Activated CD4-positive, CD25-positive, alpha-beta regulatory T cell treated with anti-CD3 and anti-CD28 coated beads, Interleukin-2, amount 50 U/mL, for 24 hours (primary cell): ENCODE measurements around the gene GAL.

Experiments used
- ATAC-seq, 2 donors: fragments of 150-1000 bp; cut with Tn5 transposase; one replicate each; pipeline ENCODE4 v1.10.0; 2021; ENCODE audit warnings: mild to moderate bottlenecking in 1 of 2, moderate library complexity in 1 of 2

The GAL gene

GRCh38 chr11:68659158-68659921 is 25.0 kb upstream of the GAL start:
- no peak for ATAC-seq

- ATAC-seq: no peak
Observed at GRCh38 chr11:68660066-68660810, 24.1 kb upstream of the GAL start.

GRCh38 chr11:68661014-68661413 is 23.3 kb upstream of the GAL start:
- ATAC-seq: no peak

GRCh38 chr11:68661697-68662603 is 22.4 kb upstream of the GAL start:
- ATAC-seq: no peak

GRCh38 chr11:68663482-68664010 is 20.8 kb upstream of the GAL start:
- ATAC-seq: no peak

- no peak for ATAC-seq
Observed at GRCh38 chr11:68664141-68664540, 20.2 kb upstream of the GAL start.

GRCh38 chr11:68664906-68665305 is 19.4 kb upstream of the GAL start:
- no peak for ATAC-seq

- ATAC-seq: no peak
Observed at GRCh38 chr11:68665436-68665835, 18.9 kb upstream of the GAL start.

- ATAC-seq: no peak
Observed at GRCh38 chr11:68666849-68667248, 17.5 kb upstream of the GAL start.

- ATAC-seq: no peak
Observed at GRCh38 chr11:68667511-68668500, 16.5 kb upstream of the GAL start.

GRCh38 chr11:68669301-68670090 is 14.8 kb upstream of the GAL start:
- ATAC-seq: no peak

- ATAC-seq: no peak
Observed at GRCh38 chr11:68670208-68670992, 13.9 kb upstream of the GAL start.

GRCh38 chr11:68673306-68673945 is 10.9 kb upstream of the GAL start:
- ATAC-seq: no peak

GRCh38 chr11:68673991-68674390 is 10.4 kb upstream of the GAL start:
- no peak for ATAC-seq

GRCh38 chr11:68674461-68674860 is 9.9 kb upstream of the GAL start:
- no peak for ATAC-seq

GRCh38 chr11:68677432-68677831 is 6.9 kb upstream of the GAL start:
- no peak for ATAC-seq

GRCh38 chr11:68678031-68678441 is 6.3 kb upstream of the GAL start:
- ATAC-seq: no peak

GRCh38 chr11:68680541-68681231 is 3.7 kb upstream of the GAL start:
- ATAC-seq: no peak

GRCh38 chr11:68682531-68682961 is 1.8 kb upstream of the GAL start:
- no peak for ATAC-seq
